Mesenchymal stem cell (in vitro differentiated cells and primary cell): ENCODE measurements around the gene URB1.

Experiments
- DNase-seq: peaks from one replicate; pipeline ENCODE4 v3.0.0-alpha.2; 2013
- H2AFZ ChIP-seq: one replicate; pipeline ENCODE4 v1.6.1; 2013; ENCODE audit warnings: low read depth, mild to moderate bottlenecking, control low read depth, inconsistent platforms, low read length, moderate library complexity
- H2AK5ac ChIP-seq: 2 replicates; pipeline ENCODE4 v1.6.1; 2013; ENCODE audit warnings: low read length, moderate library complexity, mild to moderate bottlenecking, inconsistent platforms; ENCODE audit not compliant: severe bottlenecking
- H2BK120ac ChIP-seq: one replicate; pipeline ENCODE4 v1.6.1; 2013; ENCODE audit warnings: low read depth, mild to moderate bottlenecking, inconsistent platforms, low read length, moderate library complexity
- H2BK12ac ChIP-seq, 2 experiments: one replicate each; pipeline ENCODE4 v1.6.1; 2013; ENCODE audit warnings: inconsistent platforms in 2 of 2, low read length in 2 of 2, mild to moderate bottlenecking in 2 of 2, moderate library complexity in 2 of 2, control low read depth in 1 of 2
- H2BK15ac ChIP-seq: one replicate; pipeline ENCODE4 v1.6.1; 2013; ENCODE audit warnings: mild to moderate bottlenecking, low read depth, inconsistent platforms; ENCODE audit not compliant: poor library complexity, severe bottlenecking
- H2BK5ac ChIP-seq: 2 replicates; pipeline ENCODE4 v1.6.1; 2013; ENCODE audit warnings: low read depth, mild to moderate bottlenecking, low read length, control low read depth, inconsistent platforms; ENCODE audit not compliant: poor library complexity, severe bottlenecking
- H3K14ac ChIP-seq, 2 experiments: one replicate each; pipeline ENCODE4 v1.6.1; 2013; ENCODE audit warnings: inconsistent platforms in 2 of 2, low read length in 2 of 2, control low read depth in 1 of 2, mild to moderate bottlenecking in 1 of 2, moderate library complexity in 1 of 2
- H3K18ac ChIP-seq, 2 experiments: one replicate each; pipeline ENCODE4 v1.6.1; 2013; ENCODE audit warnings: inconsistent platforms in 2 of 2, low read length in 2 of 2, control low read depth in 1 of 2, low read depth in 1 of 2, mild to moderate bottlenecking in 1 of 2
- H3K23ac ChIP-seq, 2 experiments: one replicate each; pipeline ENCODE4 v1.6.1; 2013; ENCODE audit warnings: inconsistent platforms in 2 of 2, low read length in 2 of 2, mild to moderate bottlenecking in 2 of 2, moderate library complexity in 2 of 2, control low read depth in 1 of 2
- H3K27ac ChIP-seq: 2 replicates; pipeline ENCODE4 v1.5.1; 2013; ENCODE audit warnings: mild to moderate bottlenecking, moderate library complexity, low read length, control low read depth, inconsistent platforms; ENCODE audit not compliant: poor library complexity, severe bottlenecking
- H3K27me3 ChIP-seq, 2 experiments: 2 replicates each; pipeline versions ENCODE4 v1.6.1 to v1.7.0; 2013; ENCODE audit warnings: low read length in 2 of 2, mild to moderate bottlenecking in 2 of 2, moderate library complexity in 2 of 2, control low read depth in 1 of 2, inconsistent platforms in 1 of 2; ENCODE audit not compliant: control insufficient read depth in 1 of 2, insufficient read depth in 1 of 2
- H3K36me3 ChIP-seq, 2 experiments: 2 replicates each; pipeline versions ENCODE4 v1.6.1 to v1.7.0; 2013; ENCODE audit warnings: low read length in 2 of 2, control low read depth in 1 of 2, inconsistent platforms in 1 of 2, low read depth in 1 of 2, mild to moderate bottlenecking in 1 of 2; ENCODE audit not compliant: insufficient read depth in 2 of 2, control insufficient read depth in 1 of 2
- H3K4ac ChIP-seq, 2 experiments: one replicate each; pipeline ENCODE4 v1.6.1; 2013; ENCODE audit warnings: inconsistent platforms in 2 of 2, low read length in 2 of 2, mild to moderate bottlenecking in 2 of 2, moderate library complexity in 2 of 2, control low read depth in 1 of 2, low read depth in 1 of 2
- H3K4me1 ChIP-seq: 2 replicates; pipeline ENCODE4 v1.6.1; 2013; ENCODE audit warnings: low read depth, low read length, control low read depth; ENCODE audit not compliant: control insufficient read depth, insufficient read depth
- H3K4me2 ChIP-seq: 2 replicates; pipeline ENCODE4 v1.6.1; 2013; ENCODE audit warnings: low read length, mild to moderate bottlenecking, inconsistent platforms; ENCODE audit not compliant: poor library complexity, severe bottlenecking
- H3K4me3 ChIP-seq, 2 experiments: 2 replicates each; pipeline versions ENCODE4 v1.5.1 to v1.7.0; 2013; ENCODE audit warnings: low read length in 2 of 2, mild to moderate bottlenecking in 2 of 2, control low read depth in 1 of 2, low read depth in 1 of 2; ENCODE audit not compliant: insufficient read depth in 1 of 2
- H3K79me1 ChIP-seq: replicated peaks from 2 replicates; pipeline ENCODE4 v1.6.1; 2013; ENCODE audit warnings: mild to moderate bottlenecking, control low read depth, low read length, inconsistent platforms; ENCODE audit not compliant: poor library complexity, severe bottlenecking
- H3K9ac ChIP-seq: 2 replicates; pipeline ENCODE4 v1.7.0; 2013; ENCODE audit warnings: mild to moderate bottlenecking, low read length, moderate library complexity
- H3K9me3 ChIP-seq: 2 replicates; pipeline ENCODE4 v1.7.0; 2013; ENCODE audit warnings: mild to moderate bottlenecking, low read length; ENCODE audit not compliant: control insufficient read depth
- H4K8ac ChIP-seq: one replicate; pipeline ENCODE4 v1.6.1; 2013; ENCODE audit warnings: inconsistent platforms, mild to moderate bottlenecking, low read length, moderate library complexity
- H4K91ac ChIP-seq: one replicate; pipeline ENCODE4 v1.6.1; 2013; ENCODE audit warnings: mild to moderate bottlenecking, low read length, inconsistent platforms
- WGBS: methylation state at CpG from one replicate; pipeline ENCODE4 v1.1.7; 2013; ENCODE audit warnings: mixed read lengths; 5-methylcytosine and 5-hydroxymethylcytosine counted together

URB1 gene

DNA sequence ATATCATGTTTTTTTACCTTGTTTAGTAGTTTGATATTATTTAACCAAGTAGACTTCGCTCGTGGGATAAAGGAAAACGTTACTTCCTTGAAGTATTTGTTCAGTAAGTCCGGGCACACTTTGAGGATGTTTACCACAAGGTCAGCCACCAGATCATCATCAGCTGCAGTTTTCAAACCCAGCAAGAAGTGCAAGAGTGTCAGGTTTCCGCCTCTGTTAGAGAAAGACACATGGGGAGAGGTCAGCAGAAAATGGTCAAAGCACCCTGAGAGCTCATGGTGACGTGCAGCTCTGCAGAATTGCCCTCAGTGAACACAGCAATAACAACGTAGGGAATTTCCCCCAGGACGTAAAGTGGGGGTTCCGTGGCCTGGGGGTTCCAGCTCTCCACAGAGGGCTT lies 24.4 kb downstream of the URB1 start:
- WGBS = 92% methylated on average over 9 of the region's 9 CpGs
- peaks cover 40% of the 10 kb centered on the region for H3K79me1 ChIP-seq
- peaks cover 42 to 89% of the 10 kb centered on the region in 2 experiments for H3K36me3 ChIP-seq

DNA sequence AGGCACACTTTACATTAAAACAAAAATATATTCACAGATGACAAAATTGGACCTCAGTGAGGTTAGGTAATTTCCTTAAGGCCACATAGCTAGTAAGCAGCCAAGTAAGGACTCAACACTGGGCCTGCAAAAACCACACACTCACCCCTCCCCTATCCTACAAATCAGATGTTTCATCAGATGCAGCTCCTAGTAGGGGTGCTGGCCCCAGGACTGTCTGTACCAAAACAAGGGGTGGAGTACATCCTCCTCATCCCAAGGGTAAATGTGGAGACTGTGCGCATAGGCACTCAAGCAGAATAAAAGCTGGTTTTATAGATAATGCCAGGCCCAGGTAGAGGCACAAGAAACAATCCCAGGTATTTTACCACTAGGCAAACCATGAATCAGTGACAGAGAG lies 25.7 kb downstream of the URB1 start:
- Histone ChIP-seq H3K79me1 (peaks cover 50% of the 10 kb centered on the region), H2BK12ac (no peak overlapping the region), H3K4ac (no peak overlapping the region), H3K27me3 (no peaks in the 10 kb centered on the region), H3K4me1 (peaks cover 10% of the 10 kb centered on the region), H4K91ac (no peak overlapping the region), H3K9ac (no peak overlapping the region), H3K36me3 (peaks cover 54 to 93% of the 10 kb centered on the region in 2 experiments), H2BK5ac (no peak overlapping the region), H3K18ac (no peak overlapping the region), H2BK15ac (no peak overlapping the region), H3K14ac (no peak overlapping the region), H3K4me3 (no peak overlapping the region), H2AFZ (no peak overlapping the region), H2BK120ac (no peak overlapping the region), H3K9me3 (no peaks in the 10 kb centered on the region), H3K27ac (no peak overlapping the region), H3K4me2 (no peak overlapping the region), H3K23ac (no peak overlapping the region), H4K8ac (no peak overlapping the region), H2AK5ac (no peak overlapping the region)
- DNase-seq = no peak
- no CpG with 5 or more reads among the region's 1 CpG for WGBS

More for the DNA sequence above, 24.4 kb downstream of the URB1 start:
- H3K4ac ChIP-seq = no peak overlapping the region
- no peak overlapping the region for H3K4me3 ChIP-seq
- no peak overlapping the region for H2BK12ac ChIP-seq
- H2AK5ac ChIP-seq = no peak overlapping the region
- no peak overlapping the region for H4K8ac ChIP-seq
- H3K9me3 ChIP-seq = no peaks in the 10 kb centered on the region
- H3K4me1 ChIP-seq = peaks cover 10% of the 10 kb centered on the region
- no peak overlapping the region for H3K18ac ChIP-seq
- H2AFZ ChIP-seq = no peak overlapping the region
- no peak overlapping the region for H3K4me2 ChIP-seq
- no peak overlapping the region for H3K23ac ChIP-seq
- H2BK5ac ChIP-seq = no peak overlapping the region
- H3K9ac ChIP-seq = no peak overlapping the region
- H2BK15ac ChIP-seq = no peak overlapping the region
- no peak for DNase-seq
- H3K27ac ChIP-seq = peak overlapping the region; percentile 45
- H3K27me3 ChIP-seq = no peaks in the 10 kb centered on the region
- H3K14ac ChIP-seq = no peak overlapping the region
- H4K91ac ChIP-seq = no peak overlapping the region
- H2BK120ac ChIP-seq = no peak overlapping the region

DNA sequence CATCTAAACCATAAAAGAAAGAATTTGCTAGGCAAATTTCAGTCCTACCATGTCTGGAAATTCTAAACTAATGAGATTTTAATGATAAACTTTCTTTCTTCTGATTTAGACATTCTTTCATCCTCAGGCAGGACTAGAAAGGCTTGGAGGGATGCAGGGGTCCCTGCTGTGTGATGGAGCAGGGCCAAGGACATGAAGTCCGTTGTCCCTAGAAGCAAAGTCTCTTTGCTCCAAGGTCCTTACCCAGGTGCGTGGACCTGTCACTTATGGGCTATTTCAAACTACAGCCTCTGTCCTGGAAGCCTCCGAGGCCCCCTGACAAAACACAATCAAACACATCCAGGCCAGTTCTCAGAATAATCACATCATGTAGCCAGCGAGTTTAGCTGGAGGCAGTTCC lies 26.6 kb downstream of the URB1 start:
- Histone ChIP-seq H3K27me3 (no peaks in the 10 kb centered on the region), H4K8ac (no peak overlapping the region), H3K9ac (no peak overlapping the region), H3K23ac (no peak overlapping the region), H3K4ac (no peak overlapping the region), H3K79me1 (peaks cover 50% of the 10 kb centered on the region), H2AK5ac (no peak overlapping the region), H3K14ac (no peak overlapping the region), H4K91ac (no peak overlapping the region), H2AFZ (no peak overlapping the region), H3K18ac (no peak overlapping the region), H3K4me1 (peaks cover 7% of the 10 kb centered on the region), H2BK120ac (no peak overlapping the region), H2BK12ac (no peak overlapping the region), H3K4me2 (no peak overlapping the region), H2BK5ac (no peak overlapping the region), H3K27ac (no peak overlapping the region), H3K36me3 (peaks cover 64 to 98% of the 10 kb centered on the region in 2 experiments), H3K4me3 (no peak overlapping the region), H2BK15ac (no peak overlapping the region), H3K9me3 (no peaks in the 10 kb centered on the region)
- DNase-seq = no peak
- 96% methylated on average over 4 of the region's 4 CpGs for WGBS

DNA sequence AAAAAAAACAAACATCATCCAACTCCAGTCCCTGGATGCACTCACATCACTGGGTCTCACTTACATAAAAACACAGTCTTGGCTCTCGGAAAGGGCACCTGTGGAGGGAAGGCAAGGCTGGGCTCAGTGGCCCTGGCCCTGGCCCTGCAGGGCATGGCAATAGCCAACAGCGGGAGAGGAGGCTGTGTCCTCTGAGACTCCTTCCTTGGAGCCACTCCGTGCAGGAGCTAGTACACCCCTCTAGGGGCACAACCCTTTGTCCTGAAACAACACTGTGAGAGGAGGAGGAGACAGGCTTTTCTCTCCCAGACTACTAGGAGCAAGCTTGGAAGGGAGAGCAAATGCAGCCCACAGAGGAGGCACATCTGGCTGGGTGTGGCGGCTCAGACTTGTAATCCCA lies 28.0 kb downstream of the URB1 start:
- no peak overlapping the region for H3K23ac ChIP-seq

More for the DNA sequence above, 28.0 kb downstream of the URB1 start:
- no peak for DNase-seq
- Histone ChIP-seq H3K9me3 (no peaks in the 10 kb centered on the region), H2BK15ac (no peak overlapping the region), H3K14ac (no peak overlapping the region), H3K4ac (no peak overlapping the region), H3K27ac (no peak overlapping the region), H3K27me3 (no peaks in the 10 kb centered on the region), H3K4me3 (no peak overlapping the region), H2AFZ (no peak overlapping the region), H3K9ac (no peak overlapping the region), H3K18ac (no peak overlapping the region), H4K91ac (no peak overlapping the region), H4K8ac (no peak overlapping the region), H3K36me3 (peaks cover 67 to 98% of the 10 kb centered on the region in 2 experiments), H3K79me1 (peaks cover 41% of the 10 kb centered on the region), H3K4me1 (peaks cover 7% of the 10 kb centered on the region), H2AK5ac (no peak overlapping the region), H2BK12ac (no peak overlapping the region), H3K4me2 (no peak overlapping the region), H2BK5ac (no peak overlapping the region), H2BK120ac (no peak overlapping the region)
- over 99% methylated on average over 3 of the region's 4 CpGs for whole genome bisulfite sequencing
